AG04449 (cell line): ENCODE results near the gene IL19.

Source experiments
- CTCF ChIA-PET: fragments of 350-600 bp; formaldehyde crosslinking; extraction: SDS; loops from one replicate; lab custom pipeline; 2021; ENCODE audit warnings: antibody characterized with exemption; lab: Yijun Ruan, JAX
- POLR2A ChIA-PET: fragments of 400-600, 350-600 bp; formaldehyde crosslinking; extraction: SDS; loops from one replicate; lab custom pipeline; 2020; ENCODE audit warnings: antibody characterized with exemption, inconsistent platforms; lab: Yijun Ruan, JAX
- DNase-seq: peaks from one replicate; pipeline ENCODE4 v3.0.0-alpha.2; 2010; ENCODE audit warnings: low read depth, low spot score
- H3K4me3 ChIP-seq: 2 replicates; pipeline ENCODE4 v1.5.1; 2011; ENCODE audit warnings: low read depth, mild to moderate bottlenecking, control low read depth, low read length
- CTCF ChIP-seq: IDR thresholded peaks from one replicate; pipeline ENCODE4 v1.5.1; 2011; ENCODE audit warnings: mild to moderate bottlenecking, moderate library complexity, low read length, control low read depth, inconsistent platforms; ENCODE audit not compliant: insufficient read depth; ENCODE audit errors: missing control alignments

IL19 gene

GRCh38 chr1:206842854-206843253 is 72.3 kb downstream of the IL19 start:
- POLR2A ChIA-PET, result no interaction called here
- H3K4me3 ChIP-seq, result no peak overlapping the region
- CTCF ChIA-PET, result interaction anchor here (2.3 kb wide), 1 partner anchor 22 kb away, joined by 7 read pairs; the partner anchor contains the start of gene IL20
- DNase-seq, result no peak
- no peak for TF ChIP-seq CTCF

GRCh38 chr1:206843626-206844025 is 73.1 kb downstream of the IL19 start:
- TF ChIP-seq CTCF, result no peak
- no peak overlapping the region for H3K4me3 ChIP-seq
- ChIA-PET CTCF (interaction anchor here (2.3 kb wide), 1 partner anchor 21 kb away, joined by 7 read pairs; the partner anchor contains the start of gene IL20), POLR2A (no interaction called here)
- no peak for DNase-seq

- no peak overlapping the region for H3K4me3 ChIP-seq
- POLR2A ChIA-PET, result no interaction called here
- DNase-seq, result no peak
- CTCF ChIA-PET, result interaction anchor here (0.9 to 4.3 kb wide), 5 partner anchors 11 to 70 kb away, joined by 3 to 16 read pairs (median 8); partner anchors contain the start of gene IL20
- no peak for TF ChIP-seq CTCF
These were observed 75.9 kb downstream of the IL19 start for GRCh38 chr1:206846487-206846886.

DNA sequence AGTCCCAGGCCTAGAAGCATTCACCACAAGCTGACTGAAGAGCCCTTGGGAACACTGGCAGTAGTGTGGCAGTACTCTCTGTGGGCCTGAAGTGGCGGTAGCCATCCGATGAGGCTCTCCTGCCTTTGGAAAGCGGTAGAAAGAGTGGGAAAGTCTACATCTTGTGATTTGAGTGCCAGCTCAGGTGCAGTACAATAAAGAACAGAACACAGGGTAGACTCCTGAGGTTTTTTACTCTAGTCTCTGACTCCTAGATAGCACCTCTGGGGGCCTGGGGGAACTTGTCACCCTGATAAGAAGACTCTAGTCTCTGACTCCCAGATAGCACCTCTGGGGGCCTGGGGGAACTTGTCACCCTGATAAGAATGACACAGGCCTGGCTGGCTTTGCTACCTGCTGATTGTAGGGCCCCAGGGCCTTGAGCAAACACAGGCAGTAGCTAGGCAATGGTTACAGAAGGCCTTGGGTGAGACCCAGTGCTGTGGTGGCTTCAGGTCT is 76.8 kb downstream of the IL19 start:
- H3K4me3 ChIP-seq, result no peak overlapping the region
- CTCF ChIA-PET, result interaction anchor here (0.7 to 4.3 kb wide), 4 partner anchors 9 to 65 kb away, joined by 3 to 16 read pairs (median 6); partner anchors contain the start of gene IL20
- POLR2A ChIA-PET, result no interaction called here
- no peak for TF ChIP-seq CTCF
- DNase-seq, result no peak

DNA sequence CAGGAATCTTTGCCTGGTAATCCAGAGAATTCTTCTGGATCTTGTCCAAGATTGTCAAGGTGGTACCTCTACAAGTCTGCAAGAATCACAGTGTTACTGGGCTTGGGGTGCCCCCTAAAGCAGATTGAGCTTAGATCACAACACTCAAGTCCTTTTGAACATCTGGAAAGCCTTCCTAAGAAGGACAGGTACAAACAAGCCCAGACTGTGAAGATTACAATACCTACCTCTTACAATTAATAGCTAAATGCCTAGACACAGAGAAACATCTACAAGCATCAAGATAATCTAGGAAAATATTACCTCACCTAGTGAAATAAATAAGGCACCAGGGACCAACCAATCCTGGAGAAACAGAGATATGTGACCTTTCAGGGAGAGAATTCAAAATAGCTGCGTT is 77.4 kb downstream of the IL19 start:
- DNase-seq, result no peak
- TF ChIP-seq CTCF, result no peak
- POLR2A ChIA-PET, result no interaction called here
- CTCF ChIA-PET, result interaction anchor here (0.7 to 4.3 kb wide), 5 partner anchors 8 to 121 kb away, joined by 3 to 16 read pairs (median 5); partner anchors contain the start of gene IL20
- no peak overlapping the region for H3K4me3 ChIP-seq

- POLR2A ChIA-PET, result no interaction called here
- CTCF ChIA-PET, result interaction anchor here (1.1 to 1.7 kb wide), 4 partner anchors 9 to 55 kb away, joined by 3 to 6 read pairs (median 4); partner anchors contain the start of gene IL20
These were observed 79.8 kb downstream of the IL19 start for GRCh38 chr1:206850401-206850800.

More at GRCh38 chr1:206850401-206850800, 79.8 kb downstream of the IL19 start:
- DNase-seq, result no peak
- TF ChIP-seq CTCF, result no peak
- no peak overlapping the region for H3K4me3 ChIP-seq
